ENCODE measurements around the gene NKAIN2. TPM values are rescaled to one million over a fixed set of nuclear protein-coding genes. Genes with fewer than 3 reads are reported as not detected.

The NKAIN2 gene
- total RNA-seq, 2 donors from 2014 or later, result 0.68 TPM; not detected in 1

DNA sequence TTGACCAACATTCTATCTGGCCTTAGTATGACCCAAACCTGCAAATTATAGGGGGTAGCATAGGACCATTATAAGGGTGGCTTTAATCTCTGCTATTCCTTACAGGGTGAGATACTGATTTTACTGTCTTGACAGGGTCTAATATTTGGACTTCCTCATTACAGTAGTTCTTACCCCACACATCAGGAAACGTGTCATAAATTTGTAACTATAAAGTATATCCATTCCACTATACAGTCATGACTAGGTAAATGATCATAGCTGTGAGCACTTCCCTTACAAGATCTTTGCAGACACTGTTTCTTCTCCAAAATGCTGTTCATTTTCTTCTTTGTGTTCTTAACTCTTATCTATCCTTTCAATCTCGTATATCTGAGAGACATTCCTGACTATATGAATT is 639.9 kb downstream of the NKAIN2 start:
- intact Hi-C loops (cut with DNase I), result no loop called here
- H3K9me3 ChIP-seq, result no peaks in the 10 kb centered on the region
- no peak overlapping the region for H3K4me3 ChIP-seq
- TF ChIP-seq POLR2A (IDR thresholded peaks at IDR 0.05) (no peak), POLR2AphosphoS5 (IDR thresholded peaks at IDR 0.05) (no peak)
- TF ChIP-seq, protein P1, sequence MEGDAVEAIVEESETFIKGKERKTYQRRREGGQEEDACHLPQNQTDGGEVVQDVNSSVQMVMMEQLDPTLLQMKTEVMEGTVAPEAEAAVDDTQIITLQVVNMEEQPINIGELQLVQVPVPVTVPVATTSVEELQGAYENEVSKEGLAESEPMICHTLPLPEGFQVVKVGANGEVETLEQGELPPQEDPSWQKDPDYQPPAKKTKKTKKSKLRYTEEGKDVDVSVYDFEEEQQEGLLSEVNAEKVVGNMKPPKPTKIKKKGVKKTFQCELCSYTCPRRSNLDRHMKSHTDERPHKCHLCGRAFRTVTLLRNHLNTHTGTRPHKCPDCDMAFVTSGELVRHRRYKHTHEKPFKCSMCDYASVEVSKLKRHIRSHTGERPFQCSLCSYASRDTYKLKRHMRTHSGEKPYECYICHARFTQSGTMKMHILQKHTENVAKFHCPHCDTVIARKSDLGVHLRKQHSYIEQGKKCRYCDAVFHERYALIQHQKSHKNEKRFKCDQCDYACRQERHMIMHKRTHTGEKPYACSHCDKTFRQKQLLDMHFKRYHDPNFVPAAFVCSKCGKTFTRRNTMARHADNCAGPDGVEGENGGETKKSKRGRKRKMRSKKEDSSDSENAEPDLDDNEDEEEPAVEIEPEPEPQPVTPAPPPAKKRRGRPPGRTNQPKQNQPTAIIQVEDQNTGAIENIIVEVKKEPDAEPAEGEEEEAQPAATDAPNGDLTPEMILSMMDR (IDR thresholded peaks at IDR 0.05), result no peak
- no peaks in the 10 kb centered on the region for H3K27me3 ChIP-seq (replicated peaks; ENCODE audit: insufficient read depth)
- WGBS, result 42% methylated on average over 2 of the region's 2 CpGs
- H3K4me1 ChIP-seq (replicated peaks), result no peaks in the 10 kb centered on the region
- H3K27ac ChIP-seq, result no peak overlapping the region
- H3K36me3 ChIP-seq, result no peaks in the 10 kb centered on the region
- DNase-seq (ENCODE audit: low spot score), result no peak

GRCh38 chr6:124445581-124445980 is 641.9 kb downstream of the NKAIN2 start:
- WGBS, result 82% methylated on average over 3 of the region's 3 CpGs
- TF ChIP-seq POLR2A (IDR thresholded peaks at IDR 0.05), result no peak
- TF ChIP-seq POLR2AphosphoS5 (IDR thresholded peaks at IDR 0.05), result no peak
- TF ChIP-seq, protein P1 (IDR thresholded peaks at IDR 0.05), result no peak
- Histone ChIP-seq H3K4me1 (replicated peaks) (no peaks in the 10 kb centered on the region), H3K36me3 (no peaks in the 10 kb centered on the region), H3K4me3 (no peak overlapping the region), H3K27ac (no peak overlapping the region), H3K9me3 (no peaks in the 10 kb centered on the region), H3K27me3 (replicated peaks; ENCODE audit: insufficient read depth) (no peaks in the 10 kb centered on the region)
- intact Hi-C loops (cut with DNase I), result no loop called here
- no peak for DNase-seq (ENCODE audit: low spot score)

GRCh38 chr6:124446961-124447360 is 643.3 kb downstream of the NKAIN2 start:
- 30% methylated on average over 3 of the region's 3 CpGs for WGBS
- Histone ChIP-seq H3K4me1 (replicated peaks) (no peaks in the 10 kb centered on the region), H3K4me3 (no peak overlapping the region), H3K27ac (no peak overlapping the region), H3K36me3 (no peaks in the 10 kb centered on the region), H3K9me3 (no peaks in the 10 kb centered on the region), H3K27me3 (replicated peaks; ENCODE audit: insufficient read depth) (no peaks in the 10 kb centered on the region)
- DNase-seq (ENCODE audit: low spot score), result no peak
- TF ChIP-seq, protein P1 (IDR thresholded peaks at IDR 0.05), result no peak
- no peak for TF ChIP-seq POLR2A (IDR thresholded peaks at IDR 0.05)
- intact Hi-C loops (cut with DNase I), result no loop called here

GRCh38 chr6:124459268-124459667 is 655.6 kb downstream of the NKAIN2 start:
- H3K27ac ChIP-seq, result no peak overlapping the region
- no peaks in the 10 kb centered on the region for H3K27me3 ChIP-seq (replicated peaks; ENCODE audit: insufficient read depth)
- WGBS, result 97% methylated on average over 2 of the region's 2 CpGs
- H3K4me3 ChIP-seq, result no peak overlapping the region
- no peak for DNase-seq (ENCODE audit: low spot score)
- no peaks in the 10 kb centered on the region for H3K36me3 ChIP-seq
- TF ChIP-seq POLR2A (IDR thresholded peaks at IDR 0.05) (no peak), POLR2AphosphoS5 (IDR thresholded peaks at IDR 0.05) (no peak)
- TF ChIP-seq, protein P1 (IDR thresholded peaks at IDR 0.05), result no peak
- H3K4me1 ChIP-seq (replicated peaks), result no peaks in the 10 kb centered on the region
- intact Hi-C loops (cut with DNase I), result no loop called here
- H3K9me3 ChIP-seq, result no peaks in the 10 kb centered on the region

DNA sequence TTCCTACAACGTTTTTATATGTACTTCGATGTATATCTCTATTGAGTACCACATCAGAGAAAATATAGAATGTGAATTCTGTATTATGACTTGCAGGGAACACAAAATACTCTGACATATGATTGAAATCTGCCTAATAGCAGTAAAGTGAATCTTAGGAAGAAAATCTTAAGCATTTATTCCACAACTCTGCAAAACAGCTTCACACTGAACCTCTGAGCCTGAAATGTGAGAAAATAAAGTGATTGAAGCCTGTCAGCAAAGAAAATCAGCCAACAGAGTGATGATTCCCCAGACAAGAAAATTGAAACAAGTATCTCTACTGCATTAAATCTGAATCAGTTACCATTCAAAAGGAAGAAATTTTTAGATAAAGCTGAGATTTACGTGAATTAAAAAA is 659.1 kb downstream of the NKAIN2 start:
- TF ChIP-seq POLR2AphosphoS5 (IDR thresholded peaks at IDR 0.05) (no peak), POLR2A (IDR thresholded peaks at IDR 0.05) (no peak)
- TF ChIP-seq, protein P1 (IDR thresholded peaks at IDR 0.05), result no peak
- no peak for DNase-seq (ENCODE audit: low spot score)
- Histone ChIP-seq H3K27me3 (replicated peaks; ENCODE audit: insufficient read depth) (no peaks in the 10 kb centered on the region), H3K27ac (no peak overlapping the region), H3K36me3 (no peaks in the 10 kb centered on the region), H3K9me3 (no peaks in the 10 kb centered on the region), H3K4me3 (no peak overlapping the region), H3K4me1 (replicated peaks) (no peaks in the 10 kb centered on the region)
- intact Hi-C loops (cut with DNase I), result no loop called here
- 85% methylated on average over 3 of the region's 3 CpGs for WGBS
